Smooth muscle cell (in vitro differentiated cells): ENCODE data around the gene SBK1. TPM values are rescaled to one million over a fixed set of nuclear protein-coding genes. Genes with fewer than 3 reads are reported as not detected.
"Not testable (repeated sequence)": the region's sequence is repeated elsewhere in the genome, so short reads cannot be mapped to it uniquely, and the experiment has no call there.

ENCODE experiments used
- DNase-seq: peaks from one replicate; lab custom pipeline; 2025; ENCODE audit not compliant: unreplicated experiment; lab: John Stamatoyannopoulos, UW
- H2AFZ ChIP-seq: fragments of 200-600 bp; sonication (generic); 2 replicates; pipeline ENCODE4 v1.6.0; 2016; ENCODE audit warnings: antibody characterized with exemption, low read depth, mild to moderate bottlenecking
- H3F3A ChIP-seq: fragments of 200-600 bp; sonication (generic); 2 replicates; pipeline ENCODE4 v1.6.0; 2017; ENCODE audit warnings: antibody characterized with exemption, low read depth
- H3K27ac ChIP-seq: fragments of 200-600 bp; sonication (generic); 2 replicates; pipeline ENCODE4 v1.5.1; 2016; ENCODE audit warnings: low read depth, mild to moderate bottlenecking
- H3K27me3 ChIP-seq: fragments of 200-600 bp; sonication (generic); 2 replicates; pipeline ENCODE4 v1.6.1; 2016; ENCODE audit warnings: low read depth, mild to moderate bottlenecking
- H3K36me3 ChIP-seq: fragments of 200-600 bp; sonication (generic); 2 replicates; pipeline ENCODE4 v1.5.1; 2016; ENCODE audit warnings: low read depth
- H3K4me1 ChIP-seq: fragments of 200-600 bp; sonication (generic); 2 replicates; pipeline ENCODE4 v1.5.1; 2016; ENCODE audit warnings: low read depth
- H3K4me2 ChIP-seq: fragments of 200-600 bp; sonication (generic); 2 replicates; pipeline ENCODE4 v1.6.0; 2016; ENCODE audit warnings: mild to moderate bottlenecking
- H3K4me3 ChIP-seq: fragments of 200-600 bp; sonication (generic); 2 replicates; pipeline ENCODE4 v1.5.1; 2016; ENCODE audit warnings: mild to moderate bottlenecking
- H3K79me2 ChIP-seq: fragments of 200-600 bp; sonication (generic); 2 replicates; pipeline ENCODE4 v1.6.0; 2016; ENCODE audit warnings: low read depth, mild to moderate bottlenecking
- H3K9ac ChIP-seq: fragments of 200-600 bp; sonication (generic); 2 replicates; pipeline ENCODE4 v1.6.0; 2016; ENCODE audit warnings: low read depth
- H3K9me3 ChIP-seq: fragments of 200-600 bp; sonication (generic); replicated peaks from 2 replicates; pipeline ENCODE4 v1.5.1; 2016; ENCODE audit warnings: low read depth
- H4K20me1 ChIP-seq: fragments of 200-600 bp; sonication (generic); 2 replicates; pipeline ENCODE4 v1.6.0; 2016; ENCODE audit warnings: low read depth
- CTCF ChIP-seq: fragments of 200-600 bp; sonication (generic); IDR thresholded peaks from 2 replicates; pipeline ENCODE4 v1.5.1; 2017; ENCODE audit warnings: borderline replicate concordance, mild to moderate bottlenecking, antibody characterized with exemption; ENCODE audit not compliant: insufficient read depth, poor library complexity, severe bottlenecking
- WGBS: methylation state at CpG from one replicate; pipeline ENCODE4 v1.1.7; 2016; ENCODE audit warnings: low lambda C conversion rate; 5-methylcytosine and 5-hydroxymethylcytosine counted together
- polyA plus RNA-seq: library from polyadenylated mRNA; unstranded; fragments of >200 nt; fragmentation: Nextera tagmentation; extraction: Ambion mirVana; gene quantifications from 2 replicates; pipeline ENCODE4 v1.2.1, GENCODE V29; 2016
- total RNA-seq: library from RNA; depleted of rRNA; stranded (reverse); fragments of >200 nt; gene quantifications from 2 replicates; pipeline ENCODE4 v1.2.3, GENCODE V29; 2014

Gene SBK1
- total RNA-seq (0.94 and 1.9 TPM in 2 replicates), polyA plus RNA-seq (3.1 and 7.5 TPM in 2 replicates)

DNA sequence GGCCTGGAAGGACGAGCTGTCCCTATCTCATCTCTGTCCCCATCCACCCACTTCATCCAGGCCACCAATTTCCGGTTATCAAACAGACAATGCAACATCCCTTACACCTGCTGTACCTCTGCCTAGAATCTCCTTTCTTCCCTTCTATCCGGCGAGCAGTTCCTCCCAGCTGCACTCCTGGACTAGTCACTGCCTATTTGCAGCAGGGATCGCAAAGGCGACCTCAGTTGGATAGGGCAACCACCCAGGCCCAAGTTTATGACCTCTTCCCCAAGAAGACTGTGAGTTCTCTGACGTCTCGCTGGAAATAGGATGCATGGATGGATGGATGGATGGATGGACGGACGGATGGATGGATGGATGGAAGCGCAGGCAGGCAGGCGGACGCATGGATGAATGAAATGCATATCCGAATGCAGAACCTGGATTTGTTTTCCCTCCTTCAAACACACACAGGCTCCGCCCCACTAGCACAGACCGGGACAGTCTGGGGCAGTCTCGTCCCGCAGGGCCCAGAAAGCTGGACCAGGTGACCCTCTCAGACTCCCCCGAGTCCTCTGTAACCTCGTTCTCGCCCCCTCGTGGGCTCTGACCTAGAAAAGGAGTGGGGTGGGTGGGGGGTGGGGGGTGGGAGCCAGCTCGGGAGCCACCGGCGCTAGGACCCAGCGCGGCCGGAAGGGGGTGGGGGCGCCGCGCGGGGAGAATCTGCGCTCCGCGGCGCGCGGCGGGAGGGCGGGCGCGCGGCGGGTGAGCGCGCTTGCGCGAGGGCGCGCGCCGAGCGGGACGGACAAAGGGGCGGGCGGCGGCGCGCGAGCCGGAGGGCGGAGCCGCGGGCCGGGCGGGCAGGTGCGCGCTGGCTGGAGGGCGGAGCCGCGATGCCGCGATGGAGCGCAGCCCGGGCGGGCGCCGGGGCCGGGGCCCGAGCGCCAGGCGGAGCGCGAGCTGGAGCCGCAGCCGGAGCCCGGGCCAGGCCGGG is at the start of gene SBK1:
Gene SBK1, plus strand, starts transcription at position 875 of the 976 bp plus-strand sequence. CDS start 24,867 bp downstream, outside the sequence.
- Histone ChIP-seq H4K20me1 (peaks cover 6% of the 10 kb centered on the region), H3K27me3 (peaks cover 16% of the 10 kb centered on the region), H3K4me2 (peak within 1 kb of the TSS; percentile 95), H3K27ac (no peak within 1 kb of the TSS), H3K4me1 (no peaks in the 10 kb centered on the region), H3K9me3 (no peaks in the 10 kb centered on the region), H3K4me3 (peak within 1 kb of the TSS; percentile 63), H3K36me3 (no peaks in the 10 kb centered on the region), H3K9ac (no peak within 1 kb of the TSS), H3K79me2 (no peaks in the 10 kb centered on the region), H2AFZ (peak within 1 kb of the TSS; percentile 83), H3F3A (no peaks in the 10 kb centered on the region)
- DNase-seq, result no peak
- WGBS, result 2% methylated on average over 27 of the region's 88 CpGs
- no peak for TF ChIP-seq CTCF

GRCh38 chr16:28249483-28249882 is 42.8 kb upstream of the SBK1 start:
- not testable (repeated sequence) for H2AFZ ChIP-seq, H3K9me3 ChIP-seq, H3K36me3 ChIP-seq, H3K4me1 ChIP-seq, H3K79me2 ChIP-seq, DNase-seq, H3K4me3 ChIP-seq, H3K9ac ChIP-seq, H3K27me3 ChIP-seq, H4K20me1 ChIP-seq, H3K4me2 ChIP-seq, H3F3A ChIP-seq, H3K27ac ChIP-seq
- 88% methylated on average over 2 of the region's 2 CpGs for WGBS

DNA sequence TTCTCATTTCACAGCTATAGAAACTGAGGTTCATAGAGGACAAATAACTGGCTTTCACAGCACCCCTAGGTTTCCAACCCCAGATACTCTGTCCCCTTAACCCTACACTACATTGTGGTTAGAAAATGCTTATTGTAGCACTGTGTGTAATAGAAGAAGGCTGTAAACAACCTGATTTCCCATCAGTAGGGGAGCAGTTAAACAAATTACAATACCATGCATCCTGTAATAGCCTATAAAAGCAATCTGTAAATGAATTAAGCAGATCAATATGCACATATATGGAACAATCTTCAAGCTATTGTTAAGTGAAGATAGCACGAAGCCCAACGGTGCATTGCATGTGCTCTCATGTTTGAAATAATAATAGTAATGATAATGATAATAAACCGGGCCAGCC is 41.3 kb upstream of the SBK1 start:
- WGBS, result 58% methylated on average over 3 of the region's 3 CpGs
- no peaks in the 10 kb centered on the region for H3K36me3 ChIP-seq
- H3F3A ChIP-seq, result no peaks in the 10 kb centered on the region
- no peaks in the 10 kb centered on the region for H3K27me3 ChIP-seq
- H3K4me3 ChIP-seq, result no peak overlapping the region
- no peaks in the 10 kb centered on the region for H4K20me1 ChIP-seq
- no peaks in the 10 kb centered on the region for H3K4me1 ChIP-seq
- TF ChIP-seq CTCF, result no peak
- H3K9ac ChIP-seq, result no peak overlapping the region
- H3K27ac ChIP-seq, result no peak overlapping the region
- no peak overlapping the region for H2AFZ ChIP-seq
- H3K4me2 ChIP-seq, result no peak overlapping the region
- no peak for DNase-seq
- H3K79me2 ChIP-seq, result no peaks in the 10 kb centered on the region
- no peaks in the 10 kb centered on the region for H3K9me3 ChIP-seq

DNA sequence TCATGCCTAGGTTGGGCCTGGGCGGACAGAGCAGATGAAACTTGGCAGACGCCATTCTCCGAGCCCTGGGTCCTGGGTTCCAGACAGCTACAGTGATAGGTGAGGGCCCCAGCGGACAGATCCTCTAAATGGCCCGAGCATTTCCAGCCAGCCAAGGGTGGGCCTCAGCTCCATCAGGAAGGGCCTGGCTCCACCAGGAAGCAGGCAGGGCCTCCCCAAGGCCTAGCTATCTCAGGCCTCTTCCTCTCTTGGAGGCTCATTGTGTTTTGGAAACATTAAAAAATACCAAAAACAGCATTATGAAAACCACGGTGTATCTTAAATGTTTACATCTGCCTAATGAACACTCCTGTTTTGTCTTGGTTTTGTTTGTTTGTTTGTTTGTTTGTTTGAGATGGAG is 38.2 kb upstream of the SBK1 start:
- 95% methylated on average over 6 of the region's 6 CpGs for WGBS
- no peaks in the 10 kb centered on the region for H4K20me1 ChIP-seq
- no peak for DNase-seq
- no peak overlapping the region for H3K27ac ChIP-seq
- peaks cover 7% of the 10 kb centered on the region for H3K4me1 ChIP-seq
- H2AFZ ChIP-seq, result no peak overlapping the region
- H3K27me3 ChIP-seq, result no peaks in the 10 kb centered on the region
- no peak overlapping the region for H3K9ac ChIP-seq
- TF ChIP-seq CTCF, result no peak
- H3K9me3 ChIP-seq, result no peaks in the 10 kb centered on the region
- H3F3A ChIP-seq, result no peaks in the 10 kb centered on the region
- no peaks in the 10 kb centered on the region for H3K36me3 ChIP-seq
- no peak overlapping the region for H3K4me3 ChIP-seq
- no peak overlapping the region for H3K4me2 ChIP-seq
- H3K79me2 ChIP-seq, result no peaks in the 10 kb centered on the region
